GM19463 (cell line): ENCODE results near the gene ASCL2.

Experiments used
- ATAC-seq: cut with Tn5 transposase; IDR thresholded peaks from one replicate; pipeline ENCODE4 v1.9.1; 2021; ENCODE audit warnings: mild to moderate bottlenecking, moderate library complexity; ENCODE audit not compliant: unreplicated experiment

ASCL2 gene

GRCh38 chr11:2270322-2271076, at the start of gene ASCL2:
Gene ASCL2, minus strand, starts transcription at chr11:2270588. Its CDS starts 256 bp downstream, at chr11:2270332.
- ATAC-seq = no peak

- no peak for ATAC-seq
Measured at GRCh38 chr11:2319791-2320472, 49.5 kb upstream of the ASCL2 start.

GRCh38 chr11:2318707-2319106, 48.3 kb upstream of the ASCL2 start:
- ATAC-seq = no peak

GRCh38 chr11:2318123-2318522, 47.7 kb upstream of the ASCL2 start:
- no peak for ATAC-seq

GRCh38 chr11:2317354-2318050, 47.1 kb upstream of the ASCL2 start:
- ATAC-seq = no peak

GRCh38 chr11:2316963-2317244, 46.5 kb upstream of the ASCL2 start:
- ATAC-seq = no peak

GRCh38 chr11:2316169-2316962, 46.0 kb upstream of the ASCL2 start:
- no peak for ATAC-seq

GRCh38 chr11:2315395-2316168, 45.2 kb upstream of the ASCL2 start:
- no peak for ATAC-seq

- ATAC-seq = no peak
Measured at GRCh38 chr11:2314525-2315394, 44.4 kb upstream of the ASCL2 start.

GRCh38 chr11:2314136-2314524, 43.7 kb upstream of the ASCL2 start:
- no peak for ATAC-seq

GRCh38 chr11:2313051-2313951, 42.9 kb upstream of the ASCL2 start:
- ATAC-seq = no peak

GRCh38 chr11:2312232-2313042, 42.0 kb upstream of the ASCL2 start:
- no peak for ATAC-seq

GRCh38 chr11:2311353-2312133, 41.2 kb upstream of the ASCL2 start:
- ATAC-seq = no peak

GRCh38 chr11:2310786-2311352, 40.5 kb upstream of the ASCL2 start:
- no peak for ATAC-seq

- ATAC-seq = no peak
Measured at GRCh38 chr11:2310073-2310785, 39.8 kb upstream of the ASCL2 start.
